GM21390 (cell line): Measurements from ENCODE around the gene NDRG2.
"Not testable (repeated sequence)": the region's sequence is repeated elsewhere in the genome, so short reads cannot be mapped to it uniquely, and the experiment has no call there.

Experiments used
- ATAC-seq: cut with Tn5 transposase; IDR thresholded peaks from one replicate; pipeline ENCODE4 v1.9.1; 2021; ENCODE audit not compliant: unreplicated experiment

Gene NDRG2

GRCh38 chr14:21015312-21015711 lies 9.5 kb downstream of the NDRG2 start:
- no peak for ATAC-seq

GRCh38 chr14:21014761-21015190 lies 10.1 kb downstream of the NDRG2 start:
- ATAC-seq, result no peak

GRCh38 chr14:21011136-21011535 lies 13.7 kb downstream of the NDRG2 start:
- no peak for ATAC-seq

DNA sequence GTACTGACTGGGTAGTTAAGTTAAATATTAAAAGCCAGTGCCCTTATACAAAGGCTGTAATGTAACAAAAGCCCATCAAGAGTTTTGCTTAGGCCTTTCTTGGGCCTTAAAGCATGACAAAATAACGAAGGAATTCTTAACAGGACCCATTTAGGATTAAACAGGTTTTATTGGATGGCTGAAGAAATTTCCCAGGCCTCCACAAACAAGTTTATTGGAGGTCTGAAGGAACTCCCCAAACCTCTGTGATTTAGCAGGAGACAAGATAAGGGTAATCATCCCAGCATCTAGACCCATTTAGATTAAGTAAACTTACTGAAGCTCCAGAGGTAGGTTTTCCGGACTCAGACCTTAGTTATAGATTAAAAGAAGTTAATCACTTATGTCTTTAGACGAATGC lies 15.1 kb downstream of the NDRG2 start:
- ATAC-seq, result not testable (repeated sequence)

DNA sequence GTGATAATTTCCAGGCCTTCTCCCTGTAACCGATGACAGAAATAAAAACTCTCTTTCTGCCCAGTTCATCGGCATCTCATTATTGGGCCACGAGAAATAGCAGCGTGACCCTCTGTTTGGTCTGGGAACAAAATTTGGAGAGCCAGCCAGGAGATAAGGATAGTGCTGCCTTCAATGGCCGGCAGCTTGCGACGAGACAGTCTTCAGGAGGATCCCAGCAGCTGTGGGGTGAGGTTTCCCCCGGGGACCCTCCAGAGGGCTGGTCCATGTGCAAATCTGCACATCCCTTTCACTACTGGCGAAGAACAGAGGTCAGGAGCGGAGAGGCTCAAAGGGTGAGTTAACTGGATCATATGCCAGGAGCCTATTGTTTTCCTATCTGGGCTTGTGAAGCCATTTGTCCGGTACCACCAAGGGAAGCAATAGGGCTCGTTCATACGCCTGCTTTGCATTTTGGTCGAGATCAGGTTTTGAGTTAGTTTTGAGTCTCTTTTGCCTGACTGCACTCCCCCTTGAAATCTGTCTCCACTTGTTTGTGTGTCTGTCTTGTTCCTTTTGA lies 21.0 kb downstream of the NDRG2 start:
- no peak for ATAC-seq

DNA sequence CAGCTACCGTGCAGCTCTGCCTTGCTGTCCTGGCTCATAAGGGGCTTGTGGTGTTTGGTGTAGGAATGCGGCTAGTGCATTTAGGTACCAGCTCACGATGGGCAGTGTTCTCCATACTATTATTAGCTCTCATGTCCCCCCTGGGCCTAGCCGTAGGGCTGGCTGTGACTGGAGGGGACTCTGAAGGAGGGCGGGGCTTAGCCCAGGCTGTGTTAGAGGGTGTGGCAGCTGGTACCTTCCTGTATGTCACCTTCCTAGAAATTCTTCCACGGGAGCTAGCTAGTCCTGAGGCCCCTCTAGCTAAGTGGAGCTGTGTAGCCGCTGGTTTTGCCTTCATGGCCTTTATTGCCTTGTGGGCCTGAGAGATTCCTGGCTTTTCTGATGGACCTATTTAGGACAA lies 23.6 kb downstream of the NDRG2 start:
- no peak for ATAC-seq

GRCh38 chr14:20999591-20999990 lies 25.3 kb downstream of the NDRG2 start:
- no peak for ATAC-seq

DNA sequence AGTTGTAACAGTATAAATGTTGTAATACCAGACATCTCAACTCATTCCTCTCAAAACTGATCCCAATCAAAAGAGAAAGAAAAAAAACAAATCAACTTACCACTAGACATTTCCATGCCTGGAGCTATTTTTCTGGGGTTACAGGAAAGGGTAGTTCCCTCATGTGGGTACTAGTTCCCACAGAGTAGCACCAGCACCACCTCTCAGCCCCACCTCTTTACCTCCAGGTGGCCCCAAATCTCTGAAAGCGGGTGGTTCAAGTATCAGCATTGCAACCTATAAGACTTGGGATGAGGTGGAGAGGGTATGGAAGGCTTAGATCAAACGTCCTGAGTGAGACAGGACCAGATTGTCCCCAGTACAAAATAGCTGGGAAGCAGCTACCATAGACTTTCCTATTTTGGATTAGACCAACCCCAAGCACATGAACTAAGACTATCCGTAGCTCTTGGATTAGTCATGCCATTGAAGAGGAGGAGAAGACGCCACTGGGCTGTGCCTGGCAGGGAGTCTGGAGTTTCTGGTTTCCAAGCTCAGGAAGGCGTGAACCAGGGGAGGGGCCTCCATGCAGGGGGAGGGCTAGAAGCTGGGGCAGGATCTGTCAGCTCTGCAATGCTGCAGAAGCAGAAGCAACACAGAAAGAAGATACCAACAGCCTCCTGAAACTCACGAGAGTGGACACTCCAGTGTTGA lies 26.0 kb downstream of the NDRG2 start, which contains the start of gene SLC39A2:
SLC39A2 (plus strand) TSS at position 620 of the 693 bp plus-strand sequence. CDS start 154 bp downstream, outside the sequence.
- no peak for ATAC-seq

DNA sequence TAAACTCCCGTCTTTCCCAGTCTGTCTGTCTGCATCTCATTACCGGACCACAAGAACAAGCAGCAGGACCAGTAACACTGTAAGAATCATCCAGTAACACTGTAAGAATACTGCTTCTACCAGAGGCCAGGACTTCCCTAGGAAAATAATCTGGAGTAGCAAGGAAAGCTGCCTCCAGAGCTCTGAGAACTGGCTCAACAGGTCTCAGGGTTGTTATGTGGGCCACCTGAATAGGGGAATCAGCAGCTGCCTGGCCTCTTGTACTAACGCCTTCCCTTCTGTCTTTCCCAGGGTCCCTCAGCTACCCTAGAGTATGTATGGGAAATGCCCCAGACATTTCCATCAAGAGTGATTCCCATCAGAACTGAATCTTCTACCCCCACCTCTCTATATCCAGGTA lies 26.7 kb downstream of the NDRG2 start:
- ATAC-seq, result no peak

GRCh38 chr14:20997564-20997963 lies 27.3 kb downstream of the NDRG2 start:
- no peak for ATAC-seq

DNA sequence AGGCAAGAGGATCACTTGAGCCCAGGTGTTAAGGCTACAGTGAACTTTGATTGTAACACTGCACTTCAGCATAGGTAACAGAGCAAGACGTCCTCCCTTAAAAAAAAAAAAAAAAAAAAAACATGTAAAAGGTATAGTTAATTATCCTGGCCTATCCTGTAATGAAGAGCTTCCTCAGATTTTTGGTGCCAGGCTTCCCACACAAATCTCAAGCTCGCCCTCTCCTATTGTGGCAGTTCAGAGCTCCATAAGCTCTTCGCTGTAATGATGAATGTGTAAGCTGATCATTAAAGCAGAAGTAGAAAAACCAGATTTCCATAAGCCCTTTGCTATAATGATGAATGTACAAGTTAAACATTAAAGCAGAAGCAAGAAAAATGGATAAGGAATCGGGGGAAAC lies 27.7 kb downstream of the NDRG2 start:
- ATAC-seq, result no peak

- ATAC-seq, result no peak
These were observed 28.3 kb downstream of the NDRG2 start for GRCh38 chr14:20996521-20996920.

DNA sequence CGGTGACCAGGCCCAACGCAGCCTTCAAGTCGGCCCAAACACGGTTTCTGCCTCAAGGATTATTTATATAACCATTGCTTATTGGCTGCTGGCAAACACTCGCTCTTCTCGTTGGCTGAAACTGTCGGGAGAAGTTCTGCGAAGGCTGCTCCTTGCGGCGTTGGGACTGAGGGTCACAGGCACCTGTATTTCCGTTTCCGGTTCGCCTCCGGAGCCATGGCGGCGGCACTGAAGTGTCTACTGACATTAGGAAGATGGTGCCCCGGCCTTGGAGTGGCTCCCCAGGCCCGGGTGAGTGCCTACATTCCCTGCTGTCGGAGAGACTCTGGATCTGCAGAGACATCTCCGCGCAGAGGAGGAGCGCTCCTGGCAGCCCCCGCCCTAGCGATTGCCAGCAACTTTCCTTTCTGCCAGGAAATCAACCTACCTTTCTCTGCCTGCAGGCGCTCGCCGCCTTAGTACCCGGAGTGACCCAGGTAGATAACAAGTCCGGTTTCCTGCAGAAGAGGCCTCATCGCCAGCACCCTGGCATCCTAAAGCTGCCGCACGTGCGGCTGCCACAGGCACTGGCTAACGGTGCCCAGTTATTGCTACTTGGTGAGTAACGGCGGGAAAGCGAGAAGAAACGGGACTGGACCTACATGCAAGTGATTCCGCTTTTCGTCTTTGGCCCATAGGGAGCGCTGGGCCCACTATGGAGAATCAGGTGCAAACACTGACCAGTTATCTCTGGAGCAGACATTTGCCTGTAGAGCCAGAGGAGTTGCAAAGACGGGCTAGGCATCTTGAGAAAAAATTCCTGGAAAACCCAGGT lies 34.9 kb downstream of the NDRG2 start, which contains the start of gene METTL17:
METTL17 (plus strand) TSS at position 194 of the 814 bp plus-strand sequence; CDS start at position 217, 23 bp downstream.
- peak; percentile 93 for ATAC-seq

- ATAC-seq, result no peak
These were observed 35.4 kb downstream of the NDRG2 start for GRCh38 chr14:20989471-20989786.

DNA sequence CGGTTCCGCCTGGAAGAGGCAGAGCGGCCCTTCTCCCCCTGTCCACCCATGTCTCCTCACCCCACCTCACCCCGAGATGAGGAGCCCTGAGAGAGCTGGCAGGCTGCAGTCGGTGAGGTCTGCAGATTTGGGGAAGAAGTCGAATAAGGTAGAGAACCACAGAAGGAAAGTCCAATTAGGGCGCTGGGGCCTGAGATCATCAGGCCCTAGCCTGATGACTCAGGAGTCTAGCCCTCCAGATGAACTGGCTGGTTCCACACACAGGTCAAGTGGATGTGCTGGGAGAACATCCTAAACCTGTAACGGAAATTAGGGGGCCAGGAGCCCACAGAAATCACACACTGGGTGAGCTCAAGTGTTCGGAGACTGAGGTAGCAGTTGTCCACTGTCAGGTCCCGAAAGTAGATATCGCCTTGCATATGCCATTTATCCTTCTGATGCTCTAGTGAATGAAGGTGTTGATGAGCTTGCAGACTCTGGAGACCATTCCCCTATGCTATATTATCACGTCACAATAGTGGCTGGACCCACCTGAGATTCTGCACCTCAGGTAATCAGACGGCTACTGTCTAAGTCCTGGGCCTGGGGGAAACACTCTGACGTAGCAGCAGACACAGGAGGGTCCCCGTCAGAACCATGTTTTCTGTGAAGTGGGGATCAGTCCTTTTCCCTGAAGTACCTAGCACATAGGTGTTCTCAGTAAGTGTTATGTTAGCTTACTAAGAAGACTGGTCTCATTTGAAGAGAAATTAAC lies 36.0 kb downstream of the NDRG2 start:
- no peak for ATAC-seq

GRCh38 chr14:20986811-20987210 lies 38.0 kb downstream of the NDRG2 start:
- no peak for ATAC-seq

DNA sequence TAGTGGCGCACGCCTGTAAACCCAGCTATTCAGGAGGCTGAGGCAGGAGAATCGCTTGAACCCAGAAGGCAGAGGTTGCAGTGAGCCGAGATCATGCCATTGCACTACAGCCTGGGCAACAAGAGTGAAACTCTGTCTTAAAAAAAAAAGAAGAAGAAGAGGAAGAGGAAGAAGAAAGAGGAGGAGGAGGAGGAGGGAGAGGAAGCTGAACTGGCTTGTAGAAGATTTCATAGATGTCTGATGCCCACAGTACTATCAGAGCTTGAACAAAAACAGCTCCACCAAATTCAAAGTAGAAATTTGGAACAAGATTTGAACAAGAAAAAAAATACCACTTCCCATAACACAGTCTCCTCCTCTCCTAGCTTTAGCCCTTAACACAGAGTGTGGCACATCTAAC lies 39.2 kb downstream of the NDRG2 start:
- not testable (repeated sequence) for ATAC-seq

DNA sequence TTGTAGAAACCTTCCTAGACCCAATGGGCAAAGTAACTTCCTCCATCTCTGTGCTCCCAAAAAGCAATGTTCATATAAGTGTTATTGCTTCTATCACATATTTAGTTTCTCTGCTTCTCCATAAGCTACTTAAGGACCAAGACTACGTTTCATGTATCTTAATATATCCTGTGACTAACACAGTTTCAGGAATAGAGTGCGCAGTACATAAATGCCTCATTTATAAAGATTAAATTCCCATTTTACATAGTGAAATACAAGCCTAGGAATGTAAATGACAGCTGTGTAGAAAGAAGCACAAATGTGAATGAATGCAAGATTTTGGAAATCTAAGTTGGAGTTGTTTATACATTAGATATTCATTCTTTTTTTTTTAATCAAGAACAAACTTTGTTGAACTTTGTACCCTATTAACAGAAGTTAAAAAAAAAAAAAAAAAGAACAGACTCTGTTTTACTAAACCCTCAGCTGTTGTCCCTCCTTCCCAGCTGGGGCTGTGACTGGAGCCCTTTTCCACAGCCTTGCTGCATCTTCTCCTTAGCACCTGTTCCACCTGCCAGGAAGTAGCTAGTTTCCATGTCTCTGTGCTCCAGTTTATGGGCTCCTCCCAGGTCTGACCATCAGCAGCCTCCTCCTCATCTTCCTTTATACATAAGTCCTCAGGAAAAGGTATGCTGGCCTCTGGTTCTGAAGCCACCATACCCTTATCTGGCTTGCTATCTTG lies 42.1 kb downstream of the NDRG2 start:
- ATAC-seq, result no peak

DNA sequence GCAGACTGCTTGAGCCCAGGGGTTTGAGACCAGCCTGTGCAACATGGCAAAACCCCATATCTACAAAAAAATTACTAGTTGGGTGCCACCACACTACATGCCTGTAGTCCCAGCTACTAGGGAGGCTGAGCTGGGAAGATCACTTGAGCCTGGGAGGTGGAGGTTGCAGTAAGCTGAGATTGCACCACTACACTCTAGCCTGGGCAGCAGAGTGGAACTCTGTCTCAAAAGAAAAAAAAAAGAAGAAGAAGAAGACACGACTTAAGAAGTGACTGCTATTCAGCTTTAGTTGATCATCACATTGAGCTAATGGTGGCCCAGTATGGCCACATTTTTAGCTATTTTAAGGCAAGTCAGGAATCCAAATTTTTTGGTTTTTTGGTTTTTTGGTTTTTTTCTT lies 44.0 kb downstream of the NDRG2 start:
- ATAC-seq, result no peak

DNA sequence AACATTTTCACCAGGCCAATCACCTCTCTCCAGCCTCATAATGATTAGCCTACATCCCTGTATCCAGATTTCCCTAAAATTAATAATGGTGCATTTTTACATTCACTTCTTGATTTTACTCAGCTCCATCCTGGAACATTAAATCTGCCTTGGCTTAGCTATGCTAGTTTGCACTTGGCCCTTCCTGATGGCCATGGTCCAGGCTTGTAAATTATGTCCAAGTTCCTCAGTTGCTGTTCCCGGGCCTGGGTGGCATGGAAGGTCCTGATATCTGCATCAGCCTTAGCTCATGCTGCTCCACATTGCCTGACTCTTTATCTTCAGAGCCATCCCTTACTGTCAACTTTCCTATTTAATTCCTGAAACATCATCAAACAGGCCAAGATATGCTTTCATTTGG lies 46.2 kb downstream of the NDRG2 start:
- ATAC-seq, result no peak

GRCh38 chr14:20976291-20976690 lies 48.6 kb downstream of the NDRG2 start:
- no peak for ATAC-seq
